CD4-positive, CD25-positive, alpha-beta regulatory T cell (primary cell): Measurements from ENCODE around the gene MAST4. TPM values are rescaled to one million over a fixed set of nuclear protein-coding genes. Genes with fewer than 3 reads are reported as not detected.

Source experiments
- ATAC-seq, 2 donors: fragments of 150-1000 bp; cut with Tn5 transposase; one replicate each; pipeline ENCODE4 v1.10.0; 2021; ENCODE audit warnings: low read depth in 2 of 2, moderate number of reproducible peaks in 2 of 2, moderate library complexity in 1 of 2
- DNase-seq, 3 donors: peaks; one replicate each; pipeline versions ENCODE4 v3.0.0 to v3.0.0-alpha.2; 2012 to 2022; ENCODE audit warnings: mixed read lengths in 1 of 3
- H3K27ac ChIP-seq: one replicate; pipeline ENCODE4 v1.7.0; 2013; ENCODE audit warnings: mild to moderate bottlenecking, low read length; ENCODE audit not compliant: insufficient read depth, poor library complexity, severe bottlenecking
- H3K27me3 ChIP-seq: one replicate; pipeline ENCODE4 v1.7.0; 2013; ENCODE audit warnings: low read length; ENCODE audit not compliant: control insufficient read depth, insufficient read depth
- H3K36me3 ChIP-seq: one replicate; pipeline ENCODE4 v1.7.0; 2013; ENCODE audit warnings: mild to moderate bottlenecking, low read length, moderate library complexity; ENCODE audit not compliant: control insufficient read depth, insufficient read depth
- H3K4me1 ChIP-seq: 2 replicates; pipeline ENCODE4 v1.7.0; 2013; ENCODE audit warnings: mild to moderate bottlenecking, low read length; ENCODE audit not compliant: insufficient read depth, control insufficient read depth, poor library complexity, severe bottlenecking
- H3K4me3 ChIP-seq: one replicate; pipeline ENCODE4 v1.7.0; 2013; ENCODE audit warnings: low read depth, mild to moderate bottlenecking, low read length, moderate library complexity
- H3K9me3 ChIP-seq, 2 experiments: 1 replicate in 1 of 2; 2 replicates in 1 of 2; pipeline ENCODE4 v1.7.0; 2013; ENCODE audit warnings: low read length in 2 of 2, mild to moderate bottlenecking in 1 of 2, moderate library complexity in 1 of 2; ENCODE audit not compliant: control insufficient read depth in 2 of 2
- H3K27ac Mint-ChIP-seq, 3 donors: one replicate each; pipeline ENCODE4 v1.8.0; 2020 to 2022; ENCODE audit warnings: mild to moderate bottlenecking in 3 of 3, mixed read lengths in 3 of 3, moderate library complexity in 2 of 3
- H3K27me3 Mint-ChIP-seq: one replicate; pipeline ENCODE4 v1.8.0; 2022; ENCODE audit warnings: mild to moderate bottlenecking, mixed read lengths
- H3K36me3 Mint-ChIP-seq: one replicate; pipeline ENCODE4 v1.8.0; 2020; ENCODE audit warnings: mixed read lengths
- H3K4me1 Mint-ChIP-seq, 4 donors: one replicate each; pipeline ENCODE4 v1.8.0; 2020 to 2022; ENCODE audit warnings: mixed read lengths in 4 of 4, mild to moderate bottlenecking in 1 of 4
- H3K4me3 Mint-ChIP-seq, 4 donors: one replicate each; pipeline ENCODE4 v1.8.0; 2020 to 2022; ENCODE audit warnings: mild to moderate bottlenecking in 4 of 4, mixed read lengths in 4 of 4, moderate library complexity in 3 of 4
- H3K9me3 Mint-ChIP-seq, 7 donors: one replicate each; pipeline ENCODE4 v1.8.0; 2020 to 2022; ENCODE audit warnings: mixed read lengths in 7 of 7, mild to moderate bottlenecking in 3 of 7, moderate library complexity in 2 of 7
- polyA plus RNA-seq, 4 donors: library from polyadenylated mRNA; unstranded; fragments of 300-500 nt; fragmentation: Illumina TruSeq; gene quantifications; one replicate each; pipeline ENCODE4 v1.2.3, GENCODE V29; 2021
- total RNA-seq: library from RNA; stranded (reverse); gene quantifications from one replicate; pipeline ENCODE4 v1.2.3, GENCODE V29; 2022

Gene MAST4
- total and polyA plus RNA-seq, 5 donors from 2014 or later = 11.7 to 54.1 (median 12.7) TPM

GRCh38 chr5:66972004-66972403 lies 375.8 kb downstream of the MAST4 start:
- no peaks in the 10 kb centered on the region for H3K9me3 ChIP-seq
- no peaks in the 10 kb centered on the region for H3K36me3 Mint-ChIP-seq
- ATAC-seq (no peak), DNase-seq (no peak)
- no peaks in the 10 kb centered on the region for H3K4me1 Mint-ChIP-seq
- no peaks in the 10 kb centered on the region for H3K27me3 Mint-ChIP-seq
- no peak overlapping the region for H3K27ac ChIP-seq
- H3K36me3 ChIP-seq = no peaks in the 10 kb centered on the region
- no peaks in the 10 kb centered on the region for H3K9me3 Mint-ChIP-seq
- H3K27me3 ChIP-seq = no peaks in the 10 kb centered on the region
- no peaks in the 10 kb centered on the region for H3K4me1 ChIP-seq
- no peak overlapping the region for H3K27ac Mint-ChIP-seq
- no peak overlapping the region for H3K4me3 Mint-ChIP-seq
- H3K4me3 ChIP-seq = no peak overlapping the region

GRCh38 chr5:66974256-66974655 lies 378.1 kb downstream of the MAST4 start:
- H3K27ac Mint-ChIP-seq = no peak overlapping the region
- no peak overlapping the region for H3K4me3 Mint-ChIP-seq
- no peaks in the 10 kb centered on the region for H3K4me1 Mint-ChIP-seq
- H3K4me3 ChIP-seq = no peak overlapping the region
- no peaks in the 10 kb centered on the region for H3K36me3 Mint-ChIP-seq
- peaks cover 0 to 3% (median 0%) of the 10 kb centered on the region in 7 donors for H3K9me3 Mint-ChIP-seq
- no peaks in the 10 kb centered on the region for H3K4me1 ChIP-seq
- no peaks in the 10 kb centered on the region for H3K27me3 Mint-ChIP-seq
- no peaks in the 10 kb centered on the region for H3K27me3 ChIP-seq
- no peak for ATAC-seq
- no peak overlapping the region for H3K27ac ChIP-seq
- H3K36me3 ChIP-seq = no peaks in the 10 kb centered on the region
- DNase-seq = no peak
- no peaks in the 10 kb centered on the region for H3K9me3 ChIP-seq

GRCh38 chr5:66976108-66976507 lies 379.9 kb downstream of the MAST4 start:
- H3K36me3 ChIP-seq = no peaks in the 10 kb centered on the region
- peaks cover 0 to 3% (median 0%) of the 10 kb centered on the region in 7 donors for H3K9me3 Mint-ChIP-seq
- no peaks in the 10 kb centered on the region for H3K4me1 Mint-ChIP-seq
- H3K27me3 Mint-ChIP-seq = no peaks in the 10 kb centered on the region
- no peak overlapping the region for H3K4me3 Mint-ChIP-seq
- H3K27ac Mint-ChIP-seq = no peak overlapping the region
- no peaks in the 10 kb centered on the region for H3K4me1 ChIP-seq
- no peaks in the 10 kb centered on the region for H3K36me3 Mint-ChIP-seq
- DNase-seq (no peak), ATAC-seq (no peak)
- no peaks in the 10 kb centered on the region for H3K27me3 ChIP-seq
- no peak overlapping the region for H3K4me3 ChIP-seq
- H3K27ac ChIP-seq = no peak overlapping the region
- H3K9me3 ChIP-seq = no peaks in the 10 kb centered on the region

GRCh38 chr5:66979738-66980137 lies 383.5 kb downstream of the MAST4 start:
- no peaks in the 10 kb centered on the region for H3K4me1 Mint-ChIP-seq
- no peak for ATAC-seq
- no peaks in the 10 kb centered on the region for H3K4me1 ChIP-seq
- H3K4me3 ChIP-seq = no peak overlapping the region
- H3K27me3 ChIP-seq = no peaks in the 10 kb centered on the region
- H3K27ac ChIP-seq = no peak overlapping the region
- DNase-seq = no peak
- no peak overlapping the region for H3K4me3 Mint-ChIP-seq
- peaks cover 0 to 3% (median 0%) of the 10 kb centered on the region in 7 donors for H3K9me3 Mint-ChIP-seq
- H3K9me3 ChIP-seq = no peaks in the 10 kb centered on the region
- no peaks in the 10 kb centered on the region for H3K36me3 Mint-ChIP-seq
- H3K27me3 Mint-ChIP-seq = no peaks in the 10 kb centered on the region
- no peaks in the 10 kb centered on the region for H3K36me3 ChIP-seq
- no peak overlapping the region for H3K27ac Mint-ChIP-seq

- DNase-seq = no peak
- Mint-ChIP-seq H3K4me3 (no peak overlapping the region), H3K27me3 (no peaks in the 10 kb centered on the region), H3K36me3 (no peaks in the 10 kb centered on the region), H3K9me3 (peaks cover 0 to 3% (median 0%) of the 10 kb centered on the region in 7 donors), H3K4me1 (no peaks in the 10 kb centered on the region), H3K27ac (no peak overlapping the region)
- H3K27ac ChIP-seq = no peak overlapping the region
- no peaks in the 10 kb centered on the region for H3K4me1 ChIP-seq
- no peaks in the 10 kb centered on the region for H3K36me3 ChIP-seq
- no peak overlapping the region for H3K4me3 ChIP-seq
- H3K27me3 ChIP-seq = no peaks in the 10 kb centered on the region
- no peak for ATAC-seq
- no peaks in the 10 kb centered on the region for H3K9me3 ChIP-seq
Observed at GRCh38 chr5:66981266-66982055, 385.3 kb downstream of the MAST4 start.

- ATAC-seq = no peak
- no peaks in the 10 kb centered on the region for H3K4me1 ChIP-seq
- H3K9me3 ChIP-seq = no peaks in the 10 kb centered on the region
- Mint-ChIP-seq H3K36me3 (no peaks in the 10 kb centered on the region), H3K9me3 (peaks cover 0 to 3% (median 0%) of the 10 kb centered on the region in 7 donors), H3K27ac (no peak overlapping the region), H3K27me3 (no peaks in the 10 kb centered on the region), H3K4me3 (no peak overlapping the region), H3K4me1 (peaks cover 0 to 4% (median 0%) of the 10 kb centered on the region in 4 donors)
- H3K4me3 ChIP-seq = no peak overlapping the region
- H3K27me3 ChIP-seq = no peaks in the 10 kb centered on the region
- DNase-seq = no peak
- H3K36me3 ChIP-seq = no peaks in the 10 kb centered on the region
- H3K27ac ChIP-seq = no peak overlapping the region
Observed at GRCh38 chr5:66982056-66982387, 385.8 kb downstream of the MAST4 start.

GRCh38 chr5:66982470-66982869 lies 386.3 kb downstream of the MAST4 start:
- H3K4me1 ChIP-seq = no peaks in the 10 kb centered on the region
- H3K9me3 ChIP-seq = no peaks in the 10 kb centered on the region
- H3K4me3 Mint-ChIP-seq = no peak overlapping the region
- no peak overlapping the region for H3K27ac Mint-ChIP-seq
- H3K27me3 Mint-ChIP-seq = no peaks in the 10 kb centered on the region
- no peak overlapping the region for H3K27ac ChIP-seq
- no peak overlapping the region for H3K4me3 ChIP-seq
- H3K36me3 ChIP-seq = no peaks in the 10 kb centered on the region
- H3K36me3 Mint-ChIP-seq = no peaks in the 10 kb centered on the region
- peaks cover 0 to 3% (median 0%) of the 10 kb centered on the region in 7 donors for H3K9me3 Mint-ChIP-seq
- ATAC-seq = no peak
- no peaks in the 10 kb centered on the region for H3K27me3 ChIP-seq
- H3K4me1 Mint-ChIP-seq = peaks cover 0 to 4% (median 0%) of the 10 kb centered on the region in 4 donors
- DNase-seq = no peak

GRCh38 chr5:66985417-66985816 lies 389.2 kb downstream of the MAST4 start:
- Mint-ChIP-seq H3K27ac (no peak overlapping the region), H3K4me1 (peaks cover 4 to 8% (median 5%) of the 10 kb centered on the region in 4 donors), H3K9me3 (no peaks in the 10 kb centered on the region), H3K27me3 (no peaks in the 10 kb centered on the region), H3K36me3 (no peaks in the 10 kb centered on the region), H3K4me3 (no peak overlapping the region)
- H3K36me3 ChIP-seq = no peaks in the 10 kb centered on the region
- no peaks in the 10 kb centered on the region for H3K27me3 ChIP-seq
- no peak for DNase-seq
- no peak overlapping the region for H3K4me3 ChIP-seq
- H3K4me1 ChIP-seq = no peaks in the 10 kb centered on the region
- no peak for ATAC-seq
- H3K27ac ChIP-seq = no peak overlapping the region
- H3K9me3 ChIP-seq = no peaks in the 10 kb centered on the region
